Measurements from ENCODE around the gene WDR48.

DNA sequence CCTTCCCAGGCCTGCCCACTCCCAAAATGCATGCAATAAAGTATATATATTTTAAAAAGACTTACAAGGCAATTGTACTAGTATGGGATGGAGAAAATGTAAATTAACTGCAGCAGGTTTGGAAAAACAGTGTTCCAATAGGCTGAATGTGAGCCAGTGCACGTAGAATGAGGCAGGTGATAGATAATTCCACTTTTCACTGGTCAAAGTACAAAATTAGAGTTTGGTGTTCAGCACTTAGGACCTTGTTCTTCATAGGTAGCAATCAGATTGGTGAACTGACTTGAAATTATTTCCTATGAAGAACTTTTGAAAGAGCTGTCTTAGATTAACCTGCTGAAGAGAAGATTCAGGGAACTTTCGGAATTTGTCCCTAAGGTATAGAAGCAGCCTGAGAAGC lies 1.9 kb downstream of the WDR48 start:
- TF ChIP-seq CTCF (IDR thresholded peaks at IDR 0.05) (no peak), POLR2AphosphoS5 (IDR thresholded peaks at IDR 0.05) (no peak), POLR2A (IDR thresholded peaks at IDR 0.05) (no peak)

Measured in suprapubic skin (tissue), 4 donors.